ENCODE results near the gene GLB1L2. TPM values are rescaled to one million over a fixed set of nuclear protein-coding genes. Genes with fewer than 3 reads are reported as not detected.

Gene GLB1L2
- total RNA-seq, 1 donor from 2014 or later = 1.7 TPM

GRCh38 chr11:134365011-134365925 lies 33.5 kb downstream of the GLB1L2 start:
- Histone ChIP-seq H3K27ac (no peak overlapping the region), H3K9me3 (no peaks in the 10 kb centered on the region), H3K4me3 (no peak overlapping the region), H3K36me3 (no peaks in the 10 kb centered on the region), H3K27me3 (no peaks in the 10 kb centered on the region), H3K4me1 (no peaks in the 10 kb centered on the region)
- DNase-seq (ENCODE audit: low spot score in 2 of 2) = no peak
- intact Hi-C loops (cut with DNase I) = no loop called here
- TF ChIP-seq CTCF (IDR thresholded peaks at IDR 0.05) = no peak

GRCh38 chr11:134366254-134366653 lies 34.5 kb downstream of the GLB1L2 start:
- Histone ChIP-seq H3K27ac (no peak overlapping the region), H3K9me3 (no peaks in the 10 kb centered on the region), H3K36me3 (no peaks in the 10 kb centered on the region), H3K27me3 (no peaks in the 10 kb centered on the region), H3K4me1 (no peaks in the 10 kb centered on the region), H3K4me3 (no peak overlapping the region)
- DNase-seq (ENCODE audit: low spot score in 2 of 2) = no peak
- no peak for TF ChIP-seq CTCF (IDR thresholded peaks at IDR 0.05)
- intact Hi-C loops (cut with DNase I) = no loop called here

DNA sequence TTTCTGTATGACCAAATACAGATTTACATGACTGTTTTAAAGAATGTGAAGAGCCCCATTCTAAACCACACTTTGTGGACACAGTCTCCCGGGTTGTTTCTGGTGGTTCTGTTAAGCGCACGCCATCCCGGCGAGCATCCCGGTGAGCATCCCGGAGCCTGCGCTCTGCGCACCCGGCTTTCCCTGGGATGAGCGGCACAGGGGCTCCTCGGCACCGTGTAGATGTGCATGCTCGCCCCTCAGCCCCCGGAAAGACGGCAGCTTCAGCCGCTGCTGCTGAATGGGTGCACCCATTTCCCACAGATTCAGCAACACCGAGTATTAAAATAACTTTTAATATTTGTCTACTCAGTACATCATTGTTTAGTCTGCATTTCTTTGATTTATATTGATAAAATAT lies 36.0 kb downstream of the GLB1L2 start:
- no peak for TF ChIP-seq CTCF (IDR thresholded peaks at IDR 0.05)
- intact Hi-C loops (cut with DNase I) = no loop called here
- Histone ChIP-seq H3K36me3 (no peaks in the 10 kb centered on the region), H3K4me3 (no peak overlapping the region), H3K27me3 (no peaks in the 10 kb centered on the region), H3K9me3 (no peaks in the 10 kb centered on the region), H3K4me1 (no peaks in the 10 kb centered on the region), H3K27ac (no peak overlapping the region)
- no peak for DNase-seq (ENCODE audit: low spot score in 2 of 2)

DNA sequence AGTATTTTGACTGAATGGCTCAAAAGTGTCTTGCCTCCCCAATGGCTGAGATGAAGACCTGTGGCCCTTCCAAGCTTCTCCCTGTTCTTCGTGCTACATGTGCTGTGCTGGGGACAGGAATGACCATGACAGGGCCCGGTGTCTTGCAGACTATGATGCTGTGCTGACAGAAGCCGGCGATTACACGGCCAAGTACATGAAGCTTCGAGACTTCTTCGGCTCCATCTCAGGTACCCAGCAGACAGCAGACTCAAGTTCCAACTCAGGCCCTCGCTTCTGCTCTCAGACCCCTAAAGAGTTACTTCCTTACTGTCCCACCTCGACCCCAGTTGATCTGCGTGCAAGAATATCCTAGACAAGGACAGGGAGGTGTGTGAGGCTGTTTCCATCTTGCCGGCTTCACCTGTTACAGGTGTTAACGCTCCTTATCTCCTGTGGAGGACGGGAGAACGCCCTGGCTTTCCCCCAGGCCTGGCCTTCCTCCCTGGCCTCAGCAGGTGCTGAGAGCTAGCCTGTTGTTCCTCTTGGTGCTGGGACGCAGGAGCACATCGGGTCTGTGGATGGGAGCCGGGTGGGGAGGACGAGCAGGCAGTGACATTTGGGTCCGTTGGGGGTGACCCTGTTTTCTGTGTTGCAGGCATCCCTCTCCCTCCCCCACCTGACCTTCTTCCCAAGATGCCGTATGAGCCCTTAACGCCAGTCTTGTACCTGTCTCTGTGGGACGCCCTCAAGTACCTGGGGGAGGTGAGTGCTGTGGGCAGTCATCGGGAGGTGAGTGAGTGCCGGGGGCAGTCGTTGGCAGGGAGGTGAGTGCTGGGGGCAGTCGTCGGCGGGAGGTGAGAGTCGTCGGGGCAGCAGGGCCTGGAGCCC lies 38.1 kb downstream of the GLB1L2 start:
- no peaks in the 10 kb centered on the region for H3K27me3 ChIP-seq
- H3K9me3 ChIP-seq = no peaks in the 10 kb centered on the region
- TF ChIP-seq CTCF (IDR thresholded peaks at IDR 0.05) = no peak
- intact Hi-C loops (cut with DNase I) = no loop called here
- no peaks in the 10 kb centered on the region for H3K4me1 ChIP-seq
- no peak for DNase-seq (ENCODE audit: low spot score in 2 of 2)
- H3K27ac ChIP-seq = no peak overlapping the region
- H3K36me3 ChIP-seq = no peaks in the 10 kb centered on the region
- no peak overlapping the region for H3K4me3 ChIP-seq

- intact Hi-C loops (cut with DNase I) = no loop called here
- Histone ChIP-seq H3K9me3 (no peaks in the 10 kb centered on the region), H3K27ac (no peak overlapping the region), H3K36me3 (no peaks in the 10 kb centered on the region), H3K27me3 (no peaks in the 10 kb centered on the region), H3K4me1 (no peaks in the 10 kb centered on the region), H3K4me3 (no peak overlapping the region)
- DNase-seq (ENCODE audit: low spot score in 2 of 2) = no peak
- no peak for TF ChIP-seq CTCF (IDR thresholded peaks at IDR 0.05)
Measured at GRCh38 chr11:134370526-134371435, 39.0 kb downstream of the GLB1L2 start.

Data from ascending aorta (tissue), 2 donors.